Suprapubic skin (tissue), 3 donors: ENCODE measurements around the gene MTMR11.

Experiments used
- CTCF ChIP-seq, 2 donors: fragments of 200-600 bp in 1 of 2; fragments of 450-650 bp in 1 of 2; sonication (generic) in 1 of 2; IDR thresholded peaks; one replicate each; pipeline ENCODE4 v1.5.1; 2016 to 2019; ENCODE audit warnings: antibody characterized with exemption in 2 of 2, mild to moderate bottlenecking in 1 of 2, moderate library complexity in 1 of 2
- EP300 ChIP-seq: sonication (generic); formaldehyde crosslinking; IDR thresholded peaks from one replicate; pipeline ENCODE4 v1.6.1; 2017; ENCODE audit warnings: antibody characterized with exemption

- TF ChIP-seq EP300 = no peak
- TF ChIP-seq CTCF (IDR thresholded peaks at IDR 0.05) = no peak
Measured at GRCh38 chr1:149887456-149888246, 49.0 kb downstream of the MTMR11 start.
